Fibroblast of skin of right quadriceps (primary cell): ENCODE results near the gene JARID2.

Source experiments
- DNase-seq: peaks from one replicate; pipeline ENCODE4 v3.0.0-alpha.2; 2013

Gene JARID2

GRCh38 chr6:15427331-15428070, 181.6 kb downstream of the JARID2 start:
- peak; percentile 54 for DNase-seq

- DNase-seq = peak; percentile 83
These were observed 183.6 kb downstream of the JARID2 start for GRCh38 chr6:15429141-15430110.

- no peak for DNase-seq
These were observed 184.3 kb downstream of the JARID2 start for GRCh38 chr6:15430186-15430585.

- DNase-seq = no peak
These were observed 185.1 kb downstream of the JARID2 start for GRCh38 chr6:15430931-15431405.

- DNase-seq = peak; percentile 51
These were observed 186.1 kb downstream of the JARID2 start for GRCh38 chr6:15431762-15432483.

- no peak for DNase-seq
These were observed 187.6 kb downstream of the JARID2 start for GRCh38 chr6:15433511-15433861.

GRCh38 chr6:15434263-15434662, 188.4 kb downstream of the JARID2 start:
- no peak for DNase-seq

GRCh38 chr6:15434823-15435380, 189.0 kb downstream of the JARID2 start:
- no peak for DNase-seq

- DNase-seq = no peak
These were observed 189.6 kb downstream of the JARID2 start for GRCh38 chr6:15435468-15435867.

- no peak for DNase-seq
These were observed 190.6 kb downstream of the JARID2 start for GRCh38 chr6:15436451-15436850.

- DNase-seq = no peak
These were observed 191.3 kb downstream of the JARID2 start for GRCh38 chr6:15437090-15437635.

GRCh38 chr6:15439410-15440025, 193.6 kb downstream of the JARID2 start:
- no peak for DNase-seq

- DNase-seq = no peak
These were observed 194.2 kb downstream of the JARID2 start for GRCh38 chr6:15440040-15440439.

- DNase-seq = peak; percentile 74
These were observed 195.5 kb downstream of the JARID2 start for GRCh38 chr6:15441215-15441868.

- no peak for DNase-seq
These were observed 196.1 kb downstream of the JARID2 start for GRCh38 chr6:15441981-15442380.

GRCh38 chr6:15442467-15442866, 196.6 kb downstream of the JARID2 start:
- DNase-seq = no peak

- peak; percentile 84 for DNase-seq
These were observed 197.4 kb downstream of the JARID2 start for GRCh38 chr6:15443119-15443830.

- no peak for DNase-seq
These were observed 198.3 kb downstream of the JARID2 start for GRCh38 chr6:15444081-15444731.

- DNase-seq = no peak
These were observed 199.0 kb downstream of the JARID2 start for GRCh38 chr6:15444881-15445280.
